GM19328 (cell line): ENCODE measurements around the gene KCNK2.

ENCODE experiments used
- ATAC-seq: cut with Tn5 transposase; IDR thresholded peaks from one replicate; pipeline ENCODE4 v1.9.1; 2021; ENCODE audit warnings: mild to moderate bottlenecking, moderate library complexity; ENCODE audit not compliant: unreplicated experiment

Gene KCNK2

DNA sequence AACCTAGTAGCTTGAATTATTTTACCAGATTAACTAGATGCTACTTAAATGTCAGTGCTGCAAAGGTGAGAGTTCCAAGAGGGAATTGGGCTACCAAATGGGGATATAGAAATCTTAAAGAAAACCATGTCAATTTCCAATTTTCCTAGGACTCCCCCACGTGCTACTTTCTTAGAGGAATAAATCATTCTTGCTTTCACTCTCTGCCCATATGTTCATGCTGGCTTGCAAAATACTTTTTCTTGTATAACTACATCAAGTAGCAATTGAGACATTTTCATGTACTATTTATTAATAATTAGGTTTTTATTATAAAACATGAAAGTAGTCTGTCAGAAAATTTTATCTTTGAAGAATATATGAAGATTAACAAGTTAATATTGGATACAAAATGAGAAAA lies 11.8 kb downstream of the KCNK2 start:
- ATAC-seq = no peak

- no peak for ATAC-seq
Observed at GRCh38 chr1:215095524-215095923, 13.0 kb downstream of the KCNK2 start.

GRCh38 chr1:215101511-215101910 lies 19.0 kb downstream of the KCNK2 start:
- no peak for ATAC-seq

GRCh38 chr1:215104283-215104682 lies 21.7 kb downstream of the KCNK2 start:
- ATAC-seq = no peak

- ATAC-seq = no peak
Observed at GRCh38 chr1:215106067-215106466, 23.5 kb downstream of the KCNK2 start.

DNA sequence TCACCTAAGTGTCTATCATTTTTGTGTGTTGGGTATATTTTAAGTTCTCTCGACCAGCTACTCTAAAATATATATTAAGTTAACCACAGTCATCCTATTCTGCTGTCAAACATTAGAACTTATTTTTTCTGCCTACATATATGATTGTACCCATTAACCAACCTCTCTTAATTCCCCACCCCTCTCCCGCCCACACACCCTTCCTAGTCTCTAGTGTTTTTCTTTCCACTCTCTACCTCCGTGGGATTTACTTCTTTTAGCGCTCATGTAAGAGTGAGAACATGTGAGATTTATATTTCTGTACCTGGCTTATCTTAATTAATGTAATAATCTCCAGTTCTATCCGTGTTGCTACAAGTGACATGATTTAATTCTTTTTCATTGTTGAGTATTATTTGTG lies 26.6 kb downstream of the KCNK2 start:
- no peak for ATAC-seq

GRCh38 chr1:215111916-215112315 lies 29.4 kb downstream of the KCNK2 start:
- no peak for ATAC-seq

GRCh38 chr1:215113776-215114153 lies 31.2 kb downstream of the KCNK2 start:
- no peak for ATAC-seq

- no peak for ATAC-seq
Observed at GRCh38 chr1:215114154-215114933, 31.8 kb downstream of the KCNK2 start.

- no peak for ATAC-seq
Observed at GRCh38 chr1:215115760-215116159, 33.2 kb downstream of the KCNK2 start.

DNA sequence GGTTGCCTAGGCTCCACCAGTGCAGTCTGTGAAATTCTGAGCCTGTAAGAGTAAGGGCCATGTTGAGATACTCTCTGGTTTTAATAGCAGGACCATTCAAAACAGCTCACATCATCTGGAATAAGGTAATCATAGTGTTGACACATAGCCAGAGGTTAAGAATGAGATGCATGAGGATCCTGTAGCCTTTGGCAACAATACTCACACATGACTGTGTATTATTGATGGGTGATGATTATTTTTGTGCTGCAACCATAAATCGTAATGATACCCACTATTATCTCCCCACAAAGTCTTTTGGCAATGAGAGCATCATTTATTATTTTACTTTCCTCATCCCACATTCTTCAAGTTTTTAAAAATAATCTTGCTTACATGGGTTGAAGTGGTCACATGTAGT lies 35.5 kb downstream of the KCNK2 start:
- no peak for ATAC-seq

GRCh38 chr1:215119056-215119455 lies 36.5 kb downstream of the KCNK2 start:
- ATAC-seq = no peak

GRCh38 chr1:215119719-215120365 lies 37.3 kb downstream of the KCNK2 start:
- ATAC-seq = no peak

DNA sequence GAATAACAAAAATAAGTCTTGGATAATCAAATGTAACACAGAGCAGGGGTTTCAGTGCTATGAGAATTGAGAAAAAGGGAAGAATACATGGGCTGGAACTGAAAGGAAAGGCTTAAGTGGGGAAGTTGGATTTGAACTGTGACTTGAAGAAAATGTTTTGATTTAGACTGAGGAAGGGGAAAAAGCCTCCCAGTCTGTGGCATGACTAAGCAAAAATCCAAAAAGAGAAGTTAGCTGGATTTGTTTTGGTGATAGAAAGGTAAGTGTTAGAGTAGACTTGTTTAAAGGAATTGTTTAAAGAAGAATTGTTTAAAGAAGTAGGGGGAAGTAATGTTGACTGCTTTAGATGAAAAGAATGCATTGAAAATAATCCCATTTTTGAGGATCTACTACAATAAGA lies 46.0 kb downstream of the KCNK2 start:
- no peak for ATAC-seq

DNA sequence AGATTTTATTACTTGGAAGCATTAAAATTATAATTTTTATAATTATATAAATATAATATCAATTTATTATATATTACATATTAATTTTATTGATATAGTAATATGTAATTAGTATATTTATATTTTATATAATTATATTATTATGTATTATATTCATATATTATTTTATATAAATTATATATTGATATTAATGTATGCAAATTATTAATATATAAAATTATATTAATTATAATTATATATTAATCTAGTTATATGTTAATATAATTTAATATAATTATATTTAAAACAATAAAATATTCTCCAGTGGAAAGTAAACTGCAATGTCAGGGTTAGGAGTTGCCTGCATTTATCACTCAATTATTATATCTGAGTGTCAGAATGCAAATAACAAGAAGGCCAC lies 48.8 kb downstream of the KCNK2 start:
- no peak for ATAC-seq

DNA sequence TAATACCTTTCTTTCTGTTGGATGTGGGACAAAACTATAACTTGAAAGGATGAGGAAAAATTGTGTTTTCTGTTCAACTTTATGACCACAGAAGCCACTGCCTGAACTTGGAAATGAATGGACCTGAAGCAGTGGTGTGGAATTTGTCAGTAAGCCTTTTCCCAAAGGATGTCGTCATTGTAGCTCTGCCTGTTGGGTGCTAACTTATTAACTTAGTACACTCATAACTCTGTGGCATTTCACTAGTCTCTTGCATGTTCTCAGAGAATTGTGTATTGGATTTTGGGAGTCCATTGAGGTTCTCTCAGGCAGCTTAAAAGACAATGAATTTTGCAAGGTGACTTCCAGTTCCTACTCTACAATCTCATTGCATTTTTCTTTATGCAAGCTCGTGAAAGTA lies 49.6 kb downstream of the KCNK2 start:
- ATAC-seq = no peak

DNA sequence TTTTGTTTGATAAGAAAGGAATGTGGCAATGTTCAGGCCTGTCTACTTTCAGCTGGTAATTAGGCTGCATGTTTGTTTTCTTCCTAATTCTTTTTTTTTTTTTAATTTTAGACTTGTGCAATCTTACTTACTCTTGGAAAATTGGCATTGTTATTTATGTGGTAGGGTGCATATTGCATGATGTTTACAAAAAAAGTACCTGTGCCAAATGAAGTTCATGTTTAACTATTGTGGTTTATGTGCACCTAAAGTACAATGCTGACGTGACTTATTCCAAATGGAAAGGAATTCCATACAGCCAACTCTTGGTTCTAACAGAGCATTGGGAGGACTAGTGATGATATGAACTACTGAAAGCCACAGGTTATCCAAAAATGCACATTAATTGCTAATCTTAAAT lies 51.0 kb downstream of the KCNK2 start:
- no peak for ATAC-seq

DNA sequence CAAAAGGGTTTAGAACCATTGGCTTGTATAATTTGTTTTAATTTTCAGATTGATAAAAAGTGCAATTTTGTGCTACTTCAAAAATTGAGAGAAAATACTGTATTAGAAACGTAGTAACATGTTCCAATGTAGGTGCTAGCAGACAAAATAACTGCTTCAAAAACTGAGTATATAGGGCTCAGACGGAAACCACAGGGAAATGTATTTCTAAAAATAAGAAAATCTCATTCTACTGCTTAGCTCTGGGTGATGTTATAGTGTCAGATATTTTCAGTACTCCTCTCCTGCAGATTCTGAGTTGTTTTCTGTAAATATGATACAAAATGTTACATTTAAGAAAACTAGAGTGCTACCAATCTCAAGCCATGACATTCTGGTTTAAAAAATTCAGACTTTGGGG lies 55.4 kb downstream of the KCNK2 start:
- ATAC-seq = no peak

DNA sequence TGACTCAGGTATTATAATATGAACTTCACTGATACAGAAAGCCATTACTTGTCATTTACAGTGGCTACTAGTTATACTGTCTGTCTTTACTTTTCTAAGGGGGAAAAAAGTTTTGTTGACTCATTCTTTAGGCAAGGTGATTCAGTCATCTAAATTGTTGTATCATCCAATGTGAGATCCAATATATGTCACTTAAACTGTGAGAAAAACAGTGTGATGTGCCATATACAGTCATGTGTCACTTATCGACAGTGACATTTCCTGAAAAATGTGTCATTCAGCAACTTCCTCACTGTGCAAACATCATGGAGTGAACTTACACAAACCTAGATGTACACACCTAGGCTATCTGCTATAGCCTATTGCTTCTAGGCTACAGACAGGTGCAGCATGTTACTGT lies 57.6 kb downstream of the KCNK2 start:
- ATAC-seq = no peak

DNA sequence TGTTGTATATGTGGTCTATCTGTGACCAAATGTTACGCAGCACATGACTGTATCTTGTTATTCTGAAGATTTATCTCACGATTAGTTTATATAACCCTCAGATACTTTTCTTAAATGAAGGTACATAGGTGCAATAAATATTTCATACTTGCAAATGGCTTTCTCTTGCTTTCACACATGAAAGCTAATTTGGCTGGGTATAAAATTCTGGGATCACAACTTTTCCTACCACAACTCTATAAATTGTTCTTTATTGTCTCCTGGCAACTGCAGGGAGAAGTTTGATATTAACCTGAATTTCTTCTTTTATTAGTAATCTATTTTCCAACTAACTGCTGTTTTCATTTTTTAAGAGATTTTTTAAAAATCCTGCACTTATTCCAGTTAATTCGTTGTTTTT lies 58.9 kb downstream of the KCNK2 start:
- ATAC-seq = no peak

GRCh38 chr1:215143497-215143896 lies 61.0 kb downstream of the KCNK2 start:
- no peak for ATAC-seq

DNA sequence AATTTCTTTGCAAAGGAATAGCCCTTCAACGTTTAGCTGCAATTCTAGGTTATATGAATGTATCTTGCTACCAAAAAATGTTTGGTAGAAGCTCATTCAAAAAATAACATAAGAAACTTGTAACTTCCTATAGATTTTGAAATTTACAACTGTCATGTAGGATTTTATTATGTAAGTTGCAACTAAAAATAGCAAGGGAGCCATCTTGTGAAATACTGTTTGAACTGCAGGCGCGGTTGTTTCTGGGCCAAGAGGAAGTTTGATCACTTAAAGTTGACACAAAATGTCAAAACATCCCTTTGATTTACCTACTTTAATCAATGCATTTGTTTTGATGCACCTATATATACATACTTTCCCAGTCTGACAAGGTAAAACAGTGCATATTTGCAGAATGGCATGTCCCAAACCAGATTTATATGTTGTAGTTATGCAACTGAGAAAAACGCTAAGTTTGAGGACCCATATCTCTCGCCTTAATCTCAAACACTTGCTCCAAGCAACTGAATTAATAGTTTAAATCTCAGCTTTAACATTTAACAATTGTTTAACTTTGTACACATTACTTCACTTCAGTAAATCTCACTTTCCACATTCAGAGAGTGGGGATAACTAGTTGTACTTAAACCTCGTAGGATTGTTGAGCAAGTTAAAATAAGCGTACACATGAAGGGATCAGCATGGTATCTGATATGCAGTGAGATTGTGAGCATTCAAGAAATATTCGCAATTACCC lies 63.9 kb downstream of the KCNK2 start:
- no peak for ATAC-seq
